Erythroblast (primary cell): ENCODE data around the gene PRKCZ.

Experiments
- GATA1 ChIP-seq: IDR thresholded peaks from 2 replicates; pipeline ENCODE4 v1.6.1; 2011; ENCODE audit warnings: low read depth, mild to moderate bottlenecking, control low read depth, low read length, moderate library complexity
- POLR2A ChIP-seq: IDR thresholded peaks from 2 replicates; pipeline ENCODE4 v1.6.1; 2011; ENCODE audit warnings: mild to moderate bottlenecking, low read length

GRCh38 chr1:2095981-2096736 lies 45.9 kb downstream of the PRKCZ start:
- TF ChIP-seq POLR2A (no peak), GATA1 (no peak)
